Stomach smooth muscle (tissue), 2 donors: Measurements from ENCODE around the gene NGF.

Experiments
- H3K27ac ChIP-seq: one replicate; pipeline ENCODE4 v1.7.0; 2013; ENCODE audit warnings: mild to moderate bottlenecking, low read length, inconsistent platforms
- H3K27me3 ChIP-seq, 2 donors: one replicate each; pipeline ENCODE4 v1.7.0; 2013; ENCODE audit warnings: low read length in 2 of 2; ENCODE audit not compliant: insufficient read depth in 2 of 2, control insufficient read depth in 1 of 2
- H3K36me3 ChIP-seq, 2 donors: one replicate each; pipeline ENCODE4 v1.7.0; 2013; ENCODE audit warnings: low read length in 2 of 2; ENCODE audit not compliant: control insufficient read depth in 2 of 2, insufficient read depth in 2 of 2
- H3K4me1 ChIP-seq: one replicate; pipeline ENCODE4 v1.7.0; 2013; ENCODE audit warnings: low read length; ENCODE audit not compliant: control insufficient read depth, insufficient read depth
- H3K4me3 ChIP-seq, 2 donors: one replicate each; pipeline ENCODE4 v1.7.0; 2013; ENCODE audit warnings: low read length in 2 of 2
- H3K9ac ChIP-seq, 2 donors: one replicate each; pipeline ENCODE4 v1.7.0; 2013; ENCODE audit warnings: low read length in 2 of 2, mild to moderate bottlenecking in 1 of 2
- H3K9me3 ChIP-seq, 2 donors: one replicate each; pipeline ENCODE4 v1.7.0; 2013; ENCODE audit warnings: low read length in 2 of 2; ENCODE audit not compliant: control insufficient read depth in 2 of 2
- donor health status: healthy.
- donor health status: Pancreatic carcinoma.

The NGF gene

GRCh38 chr1:115296981-115297380 lies 41.1 kb downstream of the NGF start:
- H3K27ac ChIP-seq, result no peak overlapping the region
- H3K9ac ChIP-seq, result no peak overlapping the region
- H3K4me3 ChIP-seq, result no peak overlapping the region
- H3K9me3 ChIP-seq, result no peaks in the 10 kb centered on the region
- no peaks in the 10 kb centered on the region for H3K4me1 ChIP-seq
- H3K27me3 ChIP-seq, result peaks cover 0 to 2% of the 10 kb centered on the region in 2 donors
- H3K36me3 ChIP-seq, result no peaks in the 10 kb centered on the region

GRCh38 chr1:115295904-115296696 lies 41.9 kb downstream of the NGF start:
- H3K27me3 ChIP-seq, result peaks cover 0 to 2% of the 10 kb centered on the region in 2 donors
- H3K4me1 ChIP-seq, result no peaks in the 10 kb centered on the region
- H3K9me3 ChIP-seq, result no peaks in the 10 kb centered on the region
- no peaks in the 10 kb centered on the region for H3K36me3 ChIP-seq
- H3K4me3 ChIP-seq, result no peak overlapping the region
- H3K9ac ChIP-seq, result no peak overlapping the region
- no peak overlapping the region for H3K27ac ChIP-seq

DNA sequence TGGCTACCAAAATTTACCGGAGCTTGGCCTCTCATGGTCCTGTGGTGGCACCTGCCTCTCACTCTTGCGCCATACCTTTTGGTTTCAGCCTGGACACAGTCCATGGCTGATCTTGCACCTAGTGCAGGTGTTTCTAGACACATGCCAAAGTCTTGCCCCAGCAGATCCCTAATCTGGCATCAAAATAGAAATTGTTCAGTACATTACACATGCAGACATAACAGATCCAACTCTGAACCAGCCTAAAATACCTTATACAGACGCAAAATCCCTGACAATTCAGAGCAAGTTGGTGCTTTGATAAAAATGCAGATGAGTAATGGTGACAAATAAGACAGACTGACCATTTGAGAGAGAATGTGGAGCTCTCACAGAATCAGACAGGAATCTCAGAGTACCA lies 44.1 kb downstream of the NGF start:
- H3K9me3 ChIP-seq, result no peaks in the 10 kb centered on the region
- no peaks in the 10 kb centered on the region for H3K4me1 ChIP-seq
- H3K27me3 ChIP-seq, result peaks cover 0 to 2% of the 10 kb centered on the region in 2 donors
- H3K9ac ChIP-seq, result no peak overlapping the region
- H3K36me3 ChIP-seq, result no peaks in the 10 kb centered on the region
- H3K27ac ChIP-seq, result no peak overlapping the region
- no peak overlapping the region for H3K4me3 ChIP-seq

GRCh38 chr1:115293006-115293405 lies 45.0 kb downstream of the NGF start:
- H3K4me1 ChIP-seq, result no peaks in the 10 kb centered on the region
- H3K9ac ChIP-seq, result no peak overlapping the region
- H3K9me3 ChIP-seq, result no peaks in the 10 kb centered on the region
- no peaks in the 10 kb centered on the region for H3K36me3 ChIP-seq
- H3K27me3 ChIP-seq, result peaks cover 0 to 2% of the 10 kb centered on the region in 2 donors
- no peak overlapping the region for H3K4me3 ChIP-seq
- no peak overlapping the region for H3K27ac ChIP-seq

DNA sequence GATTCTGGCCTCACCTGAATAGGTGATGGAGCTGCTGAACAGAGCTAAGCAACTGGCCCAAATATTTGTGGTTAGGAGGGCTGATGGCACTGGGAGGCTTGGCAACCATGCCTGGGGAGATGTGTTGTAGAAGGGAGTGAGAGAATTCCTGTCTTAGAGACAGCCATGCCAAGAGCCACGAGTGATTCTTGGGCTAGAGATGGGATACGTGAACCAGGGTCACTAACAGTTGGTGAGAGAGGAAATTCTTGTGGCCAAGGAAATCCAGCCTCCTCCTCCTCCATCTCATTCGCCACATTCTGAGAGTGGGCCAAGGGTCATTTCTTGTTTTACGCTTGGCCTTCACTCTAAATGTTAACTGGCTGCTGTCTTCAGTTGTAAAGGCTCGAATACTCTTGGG lies 46.3 kb downstream of the NGF start:
- H3K4me3 ChIP-seq, result no peak overlapping the region
- H3K27me3 ChIP-seq, result peaks cover 0 to 2% of the 10 kb centered on the region in 2 donors
- no peaks in the 10 kb centered on the region for H3K9me3 ChIP-seq
- H3K4me1 ChIP-seq, result no peaks in the 10 kb centered on the region
- H3K27ac ChIP-seq, result no peak overlapping the region
- no peak overlapping the region for H3K9ac ChIP-seq
- no peaks in the 10 kb centered on the region for H3K36me3 ChIP-seq

GRCh38 chr1:115289940-115290339 lies 48.1 kb downstream of the NGF start:
- no peaks in the 10 kb centered on the region for H3K36me3 ChIP-seq
- H3K9ac ChIP-seq, result no peak overlapping the region
- no peak overlapping the region for H3K27ac ChIP-seq
- H3K27me3 ChIP-seq, result peaks cover 0 to 2% of the 10 kb centered on the region in 2 donors
- peaks cover 2% of the 10 kb centered on the region for H3K4me1 ChIP-seq
- H3K4me3 ChIP-seq, result no peak overlapping the region
- H3K9me3 ChIP-seq, result no peaks in the 10 kb centered on the region

DNA sequence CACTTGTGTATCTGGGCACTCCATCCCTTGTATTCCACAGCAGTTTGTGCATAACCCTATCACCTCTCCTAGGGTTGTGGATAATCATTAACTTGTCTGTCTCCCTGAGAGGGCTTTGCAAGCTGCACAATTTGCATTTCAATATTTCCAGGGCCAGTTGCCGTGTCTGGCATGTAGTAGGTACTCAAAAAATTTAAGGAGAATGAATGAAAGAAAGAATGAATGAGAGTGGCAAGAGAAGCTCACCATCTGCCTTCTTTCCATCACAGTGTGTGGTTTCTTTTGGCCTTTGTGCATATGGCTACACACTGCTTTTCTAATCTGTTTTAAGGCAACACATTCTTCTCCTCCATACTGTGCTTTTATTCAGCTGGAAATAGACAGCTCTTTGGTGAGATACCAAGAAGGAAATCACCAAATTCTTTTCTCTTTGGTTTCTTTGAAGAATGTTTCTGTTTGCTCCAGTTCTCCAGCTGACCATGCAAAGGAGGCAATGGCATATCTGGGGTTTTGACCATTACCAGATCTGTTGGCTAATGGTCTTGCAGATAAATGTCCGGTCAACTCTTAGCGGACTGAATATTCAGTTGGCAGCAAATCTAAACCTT lies 49.4 kb downstream of the NGF start:
- no peak overlapping the region for H3K4me3 ChIP-seq
- H3K4me1 ChIP-seq, result peaks cover 10% of the 10 kb centered on the region
- H3K9ac ChIP-seq, result no peak overlapping the region
- H3K27me3 ChIP-seq, result peaks cover 0 to 2% of the 10 kb centered on the region in 2 donors
- no peaks in the 10 kb centered on the region for H3K36me3 ChIP-seq
- no peak overlapping the region for H3K27ac ChIP-seq
- H3K9me3 ChIP-seq, result no peaks in the 10 kb centered on the region

GRCh38 chr1:115286431-115287205 lies 51.4 kb downstream of the NGF start:
- no peak overlapping the region for H3K9ac ChIP-seq
- no peaks in the 10 kb centered on the region for H3K9me3 ChIP-seq
- H3K4me1 ChIP-seq, result peaks cover 13% of the 10 kb centered on the region
- H3K27me3 ChIP-seq, result no peaks in the 10 kb centered on the region
- no peaks in the 10 kb centered on the region for H3K36me3 ChIP-seq
- no peak overlapping the region for H3K27ac ChIP-seq
- no peak overlapping the region for H3K4me3 ChIP-seq

DNA sequence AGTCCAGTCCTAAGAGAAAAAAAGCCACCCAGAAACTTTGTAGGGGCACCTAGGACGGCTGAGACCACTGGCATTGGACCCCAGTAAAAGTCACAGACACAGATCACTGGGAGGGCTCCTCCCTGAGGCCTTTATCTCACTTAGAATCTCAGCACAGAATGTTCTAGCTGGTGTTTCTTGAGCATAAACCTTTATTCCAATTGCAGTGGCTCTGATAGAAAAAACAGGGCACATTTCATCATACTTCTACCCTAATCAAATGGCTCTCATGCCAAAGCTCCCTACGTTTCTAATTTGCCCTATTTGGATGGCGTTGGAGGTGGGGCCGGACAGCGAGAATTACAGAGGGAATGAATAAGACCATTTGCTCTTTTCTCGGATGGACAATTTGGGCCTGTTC lies 53.8 kb downstream of the NGF start:
- peaks cover 13% of the 10 kb centered on the region for H3K4me1 ChIP-seq
- H3K27ac ChIP-seq, result peak overlapping the region; percentile 64
- no peak overlapping the region for H3K9ac ChIP-seq

DNA sequence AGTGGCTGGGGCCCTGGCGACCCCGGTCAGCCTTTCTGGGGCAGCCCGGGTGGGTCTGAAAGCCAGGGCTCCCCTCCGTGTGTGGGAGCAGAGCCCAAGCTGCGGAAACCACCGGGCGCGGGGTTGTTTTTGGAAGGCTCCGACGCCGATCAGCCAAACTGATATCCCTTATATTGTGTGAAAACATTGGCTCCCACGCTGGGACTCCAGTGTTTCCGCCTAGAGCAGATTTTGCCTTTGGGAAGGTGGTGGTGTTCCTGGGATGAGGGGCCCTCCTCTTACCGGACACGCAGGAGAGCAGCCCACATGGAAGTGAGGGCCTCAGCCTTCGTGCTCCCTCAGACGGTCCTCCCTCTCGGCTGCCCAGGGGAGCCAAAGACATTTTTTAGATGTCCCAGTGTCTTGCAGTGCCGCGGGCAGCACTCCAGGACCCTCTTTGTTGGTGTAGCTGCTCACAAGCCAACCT lies 54.3 kb downstream of the NGF start:
- Histone ChIP-seq H3K36me3 (no peaks in the 10 kb centered on the region), H3K9ac (no peak overlapping the region), H3K4me3 (no peak overlapping the region), H3K9me3 (no peaks in the 10 kb centered on the region), H3K27ac (peak overlapping the region; percentile 64), H3K4me1 (peaks cover 13% of the 10 kb centered on the region), H3K27me3 (no peaks in the 10 kb centered on the region)

More for the DNA sequence above, 53.8 kb downstream of the NGF start:
- Histone ChIP-seq H3K4me3 (no peak overlapping the region), H3K36me3 (no peaks in the 10 kb centered on the region), H3K9me3 (no peaks in the 10 kb centered on the region), H3K27me3 (no peaks in the 10 kb centered on the region)
